IMR-90 (cell line): ENCODE results near the gene LIPI. TPM values are rescaled to one million over a fixed set of nuclear protein-coding genes. Genes with fewer than 3 reads are reported as not detected.

Experiments
- ATAC-seq: fragments of 200-7000 bp; cut with Tn5 transposase; 2 replicates; pipeline ENCODE4 v1.9.1; 2020; ENCODE audit warnings: low read depth, mild to moderate bottlenecking, moderate library complexity
- BruUV-seq: library from RNA; stranded (reverse); fragments of 400-500 nt; replicated peaks from 2 replicates; lab custom pipeline; 2021; lab: Mats Ljungman, UMichigan
- CTCF ChIA-PET: fragments of 300-600 bp; formaldehyde crosslinking; extraction: SDS; loops from one replicate; lab custom pipeline; 2021; ENCODE audit warnings: antibody characterized with exemption; lab: Yijun Ruan, JAX
- POLR2A ChIA-PET: fragments of 300-600 bp; sonication (Branson Sonifier 250); formaldehyde crosslinking; loops from one replicate; lab custom pipeline; 2022; ENCODE audit warnings: antibody characterized with exemption; ENCODE audit not compliant: unreplicated experiment; lab: Charles Lee
- DNase-seq: peaks from one replicate; pipeline ENCODE4 v3.0.0; 2013
- H2AFZ ChIP-seq: replicated peaks from 2 replicates; pipeline ENCODE3; 2013; ENCODE audit warnings: low read length, mild to moderate bottlenecking; ENCODE audit not compliant: poor library complexity
- H2AK5ac ChIP-seq: 2 replicates; pipeline ENCODE4 v1.6.1; 2013; ENCODE audit warnings: low read depth, low read length, inconsistent platforms
- H2AK9ac ChIP-seq: replicated peaks from 2 replicates; pipeline ENCODE3; 2013; ENCODE audit warnings: mild to moderate bottlenecking, low read depth, low read length, moderate library complexity; ENCODE audit not compliant: poor library complexity
- H2BK120ac ChIP-seq: 2 replicates; pipeline ENCODE4 v1.6.1; 2013; ENCODE audit warnings: low read depth, low read length, inconsistent platforms
- H2BK15ac ChIP-seq: 3 replicates; pipeline ENCODE4 v1.6.1; 2013; ENCODE audit warnings: low read depth, low read length, inconsistent platforms
- H2BK20ac ChIP-seq: 2 replicates; pipeline ENCODE4 v1.6.1; 2013; ENCODE audit warnings: low read depth, mild to moderate bottlenecking, inconsistent platforms, low read length, moderate library complexity
- H2BK5ac ChIP-seq: 2 replicates; pipeline ENCODE4 v1.6.1; 2013; ENCODE audit warnings: mild to moderate bottlenecking, low read depth, low read length, inconsistent platforms; ENCODE audit not compliant: poor library complexity, severe bottlenecking
- H3K14ac ChIP-seq: replicated peaks from 2 replicates; pipeline ENCODE4 v1.6.1; 2013; ENCODE audit warnings: low read depth, low read length, inconsistent platforms
- H3K18ac ChIP-seq: 2 replicates; pipeline ENCODE4 v1.6.1; 2013; ENCODE audit warnings: low read depth, low read length, control low read depth
- H3K23ac ChIP-seq: 2 replicates; pipeline ENCODE4 v1.6.1; 2013; ENCODE audit warnings: low read depth, low read length, inconsistent platforms
- H3K27ac ChIP-seq: 2 replicates; pipeline ENCODE4 v1.5.1; 2013; ENCODE audit warnings: mild to moderate bottlenecking, control low read depth, low read length; ENCODE audit not compliant: insufficient read depth
- H3K27me3 ChIP-seq: 2 replicates; pipeline ENCODE4 v1.6.1; 2013; ENCODE audit warnings: low read length; ENCODE audit not compliant: control insufficient read depth, insufficient read depth
- H3K36me3 ChIP-seq: 2 replicates; pipeline ENCODE4 v1.6.1; 2013; ENCODE audit warnings: low read length, mixed read lengths; ENCODE audit not compliant: control insufficient read depth, insufficient read depth
- H3K4ac ChIP-seq: 2 replicates; pipeline ENCODE4 v1.6.1; 2013; ENCODE audit warnings: low read depth, low read length, inconsistent platforms
- H3K4me1 ChIP-seq: 2 replicates; pipeline ENCODE4 v1.6.1; 2013; ENCODE audit warnings: low read length, mixed read lengths; ENCODE audit not compliant: control insufficient read depth, insufficient read depth
- H3K4me2 ChIP-seq: 2 replicates; pipeline ENCODE4 v1.6.1; 2013; ENCODE audit warnings: low read depth, mild to moderate bottlenecking, control low read depth, low read length, moderate library complexity
- H3K4me3 ChIP-seq: 2 replicates; pipeline ENCODE4 v1.5.1; 2013; ENCODE audit warnings: low read depth, mild to moderate bottlenecking, control low read depth, low read length, moderate library complexity; ENCODE audit not compliant: insufficient read depth
- H3K56ac ChIP-seq: 2 replicates; pipeline ENCODE4 v1.6.1; 2013; ENCODE audit warnings: low read length, inconsistent platforms; ENCODE audit not compliant: insufficient read depth; ENCODE audit errors: extremely low read depth
- H3K79me1 ChIP-seq, 2 experiments: 2 replicates each; pipeline ENCODE4 v1.6.1; 2013; ENCODE audit warnings: low read length in 2 of 2, inconsistent platforms in 1 of 2, low read depth in 1 of 2
- H3K9ac ChIP-seq: 2 replicates; pipeline ENCODE4 v1.6.1; 2013; ENCODE audit warnings: low read depth, low read length, control low read depth
- H3K9me1 ChIP-seq: 2 replicates; pipeline ENCODE4 v1.6.1; 2013; ENCODE audit warnings: low read length, inconsistent platforms; ENCODE audit not compliant: insufficient read depth
- H3K9me3 ChIP-seq: 2 replicates; pipeline ENCODE4 v1.6.1; 2013; ENCODE audit warnings: low read length; ENCODE audit not compliant: control insufficient read depth, insufficient read depth
- H4K20me1 ChIP-seq: 2 replicates; pipeline ENCODE4 v1.6.1; 2013; ENCODE audit warnings: low read length, inconsistent platforms; ENCODE audit not compliant: insufficient read depth
- H4K5ac ChIP-seq: 2 replicates; pipeline ENCODE4 v1.6.1; 2013; ENCODE audit warnings: mild to moderate bottlenecking, low read depth, low read length, control low read depth
- H4K8ac ChIP-seq, 2 experiments: 2 replicates each; pipeline ENCODE4 v1.6.1; 2013; ENCODE audit warnings: low read depth in 2 of 2, low read length in 2 of 2, control low read depth in 1 of 2, inconsistent platforms in 1 of 2
- H4K91ac ChIP-seq: 2 replicates; pipeline ENCODE4 v1.6.1; 2013; ENCODE audit warnings: low read depth, low read length, inconsistent platforms; ENCODE audit not compliant: insufficient read depth
- CEBPB ChIP-seq: IDR thresholded peaks from 2 replicates; pipeline ENCODE4 v1.6.1; 2012; ENCODE audit warnings: low read depth, low read length, improper control_type of control experiment
- CHD1 ChIP-seq: IDR thresholded peaks from 2 replicates; pipeline ENCODE4 v1.6.1; 2012; ENCODE audit warnings: low read depth, low read length, improper control_type of control experiment
- MAFK ChIP-seq: IDR thresholded peaks from 2 replicates; pipeline ENCODE4 v1.6.1; 2012; ENCODE audit warnings: low read depth, low read length, improper control_type of control experiment
- RAD21 ChIP-seq: IDR thresholded peaks from 2 replicates; pipeline ENCODE4 v1.6.1; 2012; ENCODE audit warnings: low read length, improper control_type of control experiment
- WGBS, 2 experiments: methylation state at CpG; one replicate each; pipeline versions ENCODE4 v1.1.5 to v1.1.7; 2013; ENCODE audit warnings: missing lambda C conversion rate in 2 of 2; ENCODE audit not compliant: insufficient read length in 1 of 2; ENCODE audit errors: extremely low coverage in 2 of 2; 5-methylcytosine and 5-hydroxymethylcytosine counted together
- dilution Hi-C: fragments of 300-500 bp; cut with HindIII; formaldehyde crosslinking; loops from one replicate; pipeline ENCODE4 v1.14.3; 2018; ENCODE audit warnings: low sequenced_read_pairs; ENCODE audit not compliant: unreplicated experiment
- in situ Hi-C: fragments of 300-500 bp; cut with MboI; formaldehyde crosslinking; loops from 3 replicates; pipeline ENCODE4 v1.14.3; 2019; ENCODE audit warnings: low sequenced_read_pairs, inconsistent platforms, mixed read lengths
- intact Hi-C: fragments of 100-400 bp; cut with micrococcal nuclease; formaldehyde crosslinking; loops from 2 replicates; pipeline ENCODE4 v1.10.0; 2022
- polyA plus RNA-seq, 3 experiments: library from polyadenylated mRNA; depleted of rRNA; stranded (reverse); fragments of >200 nt; gene quantifications; 2 replicates each; pipeline ENCODE4 v1.2.3, GENCODE V29; 2012; ENCODE audit warnings: low replicate concordance in 1 of 3
- total RNA-seq: library from RNA; depleted of rRNA; stranded (reverse); fragments of >200 nt; gene quantifications from 2 replicates; pipeline ENCODE4 v1.2.3, GENCODE V29; 2012

The LIPI gene
- total and polyA plus RNA-seq, 2 of the 4 experiments (the other 2 are of a cell fraction): not detected

GRCh38 chr21:14072761-14073535 is 137.8 kb downstream of the LIPI start:
- no peak for ATAC-seq
- no peak overlapping the region for H3K27ac ChIP-seq
- no peak overlapping the region for H3K18ac ChIP-seq
- H3K4me2 ChIP-seq: no peak overlapping the region
- ChIA-PET POLR2A (no interaction called here), CTCF (no interaction called here)
- in situ Hi-C loops (no loop called here), intact Hi-C loops (no loop called here), dilution Hi-C loops (no loop called here)
- DNase-seq: no peak
- no TSS peak for BruUV-seq
- no peaks in the 10 kb centered on the region for H3K27me3 ChIP-seq
- no peak overlapping the region for H3K9ac ChIP-seq
- no peak overlapping the region for H2BK20ac ChIP-seq
- no peaks in the 10 kb centered on the region for H3K79me1 ChIP-seq
- H3K4me3 ChIP-seq: no peak overlapping the region
- H3K36me3 ChIP-seq: no peaks in the 10 kb centered on the region
- H4K91ac ChIP-seq: no peak overlapping the region
- peaks cover 10% of the 10 kb centered on the region; the same call in 1 of the 2 replicates for H3K9me3 ChIP-seq
- H2BK15ac ChIP-seq: no peak overlapping the region
- no peak overlapping the region for H2BK120ac ChIP-seq
- no peak overlapping the region for H4K8ac ChIP-seq
- no peak overlapping the region for H4K5ac ChIP-seq
- H2BK5ac ChIP-seq: no peak overlapping the region
- no peak overlapping the region for H3K4ac ChIP-seq
- H2AFZ ChIP-seq: no peak overlapping the region
- H3K14ac ChIP-seq: no peak overlapping the region
- WGBS, 2 experiments: 75% methylated on average over 14 of the region's 46 CpGs; no CpG with 5 or more reads in 1 of the 2 experiments
- no peak overlapping the region for H3K23ac ChIP-seq
- H3K9me1 ChIP-seq: no peaks in the 10 kb centered on the region
- TF ChIP-seq RAD21 (no peak), MAFK (no peak), CHD1 (no peak), CEBPB (no peak)
- H3K56ac ChIP-seq: no peak overlapping the region
- H2AK5ac ChIP-seq: no peak overlapping the region
- H4K20me1 ChIP-seq: no peaks in the 10 kb centered on the region
- H3K4me1 ChIP-seq: no peaks in the 10 kb centered on the region
- H2AK9ac ChIP-seq: no peak overlapping the region
